Left ventricle myocardium inferior (tissue), 1 donor: ENCODE measurements around the gene PLA2G1B. TPM values are rescaled to one million over a fixed set of nuclear protein-coding genes. Genes with fewer than 3 reads are reported as not detected.

Experiments
- DNase-seq: peaks from one replicate; pipeline ENCODE4 v3.0.0-alpha.2; 2020
- H3K27ac ChIP-seq: fragments of 200-600 bp; replicated peaks from 2 replicates; pipeline ENCODE4 v1.8.0; 2021
- H3K27me3 ChIP-seq: fragments of 200-600 bp; 2 replicates; pipeline ENCODE4 v1.8.0; 2021; ENCODE audit warnings: low read depth
- H3K36me3 ChIP-seq: fragments of 200-600 bp; 2 replicates; pipeline ENCODE4 v1.8.0; 2021
- H3K4me1 ChIP-seq: fragments of 200-600 bp; 2 replicates; pipeline ENCODE4 v1.8.0; 2021
- H3K4me3 ChIP-seq: fragments of 200-600 bp; 2 replicates; pipeline ENCODE4 v1.8.0; 2021; ENCODE audit warnings: mild to moderate bottlenecking, moderate library complexity
- H3K9me3 ChIP-seq: fragments of 200-600 bp; replicated peaks from 2 replicates; pipeline ENCODE4 v1.8.0; 2021
- intact Hi-C: fragments of 100-400 bp; cut with micrococcal nuclease; formaldehyde crosslinking; loops from one replicate; pipeline ENCODE4 v1.11.0; 2022
- total RNA-seq: library from RNA; stranded (reverse); fragmentation: NEBNext Ultra II Directional; extraction: Animal tissue kit (Norgen Biotek cat#: 25700); gene quantifications from one replicate; pipeline ENCODE4 v1.2.1, GENCODE V29; 2021
- TF ChIP-seq, protein P1 (sequence below): fragments of 200-600 bp; IDR thresholded peaks from 2 replicates; pipeline ENCODE4 v1.8.0; 2021; ENCODE audit warnings: antibody characterized with exemption, mild to moderate bottlenecking, borderline replicate concordance
- donor health status: DM: no; HTN: yes; CAD: no; lungs with severe emphysema.

Gene PLA2G1B
- total RNA-seq, 1 donor from 2014 or later = not detected

DNA sequence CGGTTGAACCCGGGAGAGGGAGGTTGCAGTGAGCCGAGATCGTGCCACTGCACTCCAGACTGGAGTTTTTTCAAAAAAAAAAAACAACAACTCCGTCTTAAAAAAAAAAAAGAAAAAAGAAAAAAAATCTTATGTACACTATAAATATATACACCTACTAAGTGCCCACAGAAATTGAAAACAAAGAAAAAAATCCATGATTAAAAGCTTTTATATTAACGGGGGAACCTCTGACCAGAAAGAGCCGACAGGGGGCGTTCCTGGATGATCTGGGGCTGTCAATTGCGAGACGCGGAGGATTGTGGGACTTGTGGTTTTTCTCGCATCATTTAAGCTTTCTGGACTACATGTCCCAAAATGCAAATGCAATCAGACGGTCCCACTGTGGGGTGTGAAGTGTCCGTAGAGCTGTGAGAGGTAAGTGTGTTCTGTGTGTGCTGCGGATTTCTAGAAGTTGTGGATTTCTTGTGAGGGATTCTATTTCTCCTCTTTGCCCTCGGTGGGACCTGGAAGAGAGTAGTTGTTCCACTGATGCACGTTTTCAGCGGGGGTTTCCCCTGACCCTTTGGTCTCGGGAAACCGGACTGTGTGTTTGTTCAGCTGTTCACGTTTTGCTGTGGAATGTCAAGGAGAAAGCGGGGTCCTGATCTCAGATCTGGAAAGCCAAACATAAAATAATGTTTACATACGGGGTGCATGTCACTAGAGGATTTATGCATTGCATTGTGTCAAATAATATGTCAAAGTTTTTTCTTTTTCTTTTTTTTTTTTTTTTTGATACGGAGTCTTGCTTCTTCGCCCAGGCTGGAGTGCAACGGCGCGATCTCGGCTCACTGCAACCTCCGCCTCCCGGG is 25.4 kb downstream of the PLA2G1B start, which contains the start of gene SIRT4:
Gene SIRT4 (plus strand): TSS at position 360 of the 854 bp plus-strand sequence. CDS start 1,241 bp downstream, outside the sequence.
- Histone ChIP-seq H3K9me3 (no peaks in the 10 kb centered on the region), H3K4me1 (peaks cover 11% of the 10 kb centered on the region), H3K27me3 (no peaks in the 10 kb centered on the region), H3K27ac (peak within 1 kb of the TSS; percentile 88), H3K4me3 (peak within 1 kb of the TSS; percentile 75), H3K36me3 (no peaks in the 10 kb centered on the region)
- peak; percentile 88 for DNase-seq
- TF ChIP-seq, protein P1, sequence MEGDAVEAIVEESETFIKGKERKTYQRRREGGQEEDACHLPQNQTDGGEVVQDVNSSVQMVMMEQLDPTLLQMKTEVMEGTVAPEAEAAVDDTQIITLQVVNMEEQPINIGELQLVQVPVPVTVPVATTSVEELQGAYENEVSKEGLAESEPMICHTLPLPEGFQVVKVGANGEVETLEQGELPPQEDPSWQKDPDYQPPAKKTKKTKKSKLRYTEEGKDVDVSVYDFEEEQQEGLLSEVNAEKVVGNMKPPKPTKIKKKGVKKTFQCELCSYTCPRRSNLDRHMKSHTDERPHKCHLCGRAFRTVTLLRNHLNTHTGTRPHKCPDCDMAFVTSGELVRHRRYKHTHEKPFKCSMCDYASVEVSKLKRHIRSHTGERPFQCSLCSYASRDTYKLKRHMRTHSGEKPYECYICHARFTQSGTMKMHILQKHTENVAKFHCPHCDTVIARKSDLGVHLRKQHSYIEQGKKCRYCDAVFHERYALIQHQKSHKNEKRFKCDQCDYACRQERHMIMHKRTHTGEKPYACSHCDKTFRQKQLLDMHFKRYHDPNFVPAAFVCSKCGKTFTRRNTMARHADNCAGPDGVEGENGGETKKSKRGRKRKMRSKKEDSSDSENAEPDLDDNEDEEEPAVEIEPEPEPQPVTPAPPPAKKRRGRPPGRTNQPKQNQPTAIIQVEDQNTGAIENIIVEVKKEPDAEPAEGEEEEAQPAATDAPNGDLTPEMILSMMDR = peak; percentile 82
- intact Hi-C loops = no loop called here

DNA sequence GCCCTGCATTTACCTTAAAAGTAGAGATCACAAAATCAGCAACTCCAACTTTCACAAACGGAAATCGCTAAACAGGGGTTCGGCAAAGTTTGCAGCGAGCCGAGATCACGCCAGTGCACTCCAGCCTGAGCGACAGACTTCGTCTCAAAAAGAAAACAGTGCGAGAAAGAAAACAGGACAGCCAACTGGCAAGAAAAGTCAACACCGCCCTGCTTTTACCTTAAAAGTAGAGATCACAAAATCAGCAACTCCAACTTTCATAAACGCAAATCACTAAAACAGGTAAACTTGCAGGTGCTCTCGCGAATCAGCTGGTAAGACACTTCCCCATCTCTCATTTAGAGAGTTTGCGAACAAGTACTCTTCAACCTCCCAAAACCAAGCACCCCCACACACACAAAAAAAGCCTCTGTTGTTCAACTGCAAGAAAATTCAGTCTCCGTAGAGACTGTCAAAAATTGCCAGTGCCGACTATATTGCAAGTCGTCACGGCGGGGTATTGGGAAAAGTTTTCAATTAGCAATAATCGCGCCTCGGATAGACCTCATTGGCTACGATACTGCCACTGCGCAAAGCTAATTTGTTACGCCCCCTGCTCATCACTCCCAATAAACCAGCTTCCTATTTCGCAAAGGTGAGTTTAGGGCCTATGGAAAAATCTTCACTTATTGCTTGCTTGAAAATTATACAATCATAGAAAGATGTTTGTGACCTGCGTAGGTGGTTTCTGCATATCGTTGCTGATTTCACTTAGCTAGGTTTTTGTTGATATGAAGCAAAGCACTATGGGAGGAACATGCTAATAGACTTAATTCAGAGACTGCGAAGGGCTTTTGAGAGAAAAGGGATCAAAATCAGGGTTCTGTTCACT is 34.7 kb downstream of the PLA2G1B start, which contains the start of gene RNU4-1:
Gene RNU4-1 (minus strand): TSS at position 577 of the 871 bp plus-strand sequence.
- intact Hi-C loops = no loop called here
- DNase-seq = peak; percentile 45
- H3K36me3 ChIP-seq = no peaks in the 10 kb centered on the region
- peak within 1 kb of the TSS; percentile 97 for H3K27ac ChIP-seq
- peaks cover 22% of the 10 kb centered on the region for H3K4me1 ChIP-seq
- H3K27me3 ChIP-seq = no peaks in the 10 kb centered on the region
- H3K9me3 ChIP-seq = no peaks in the 10 kb centered on the region
- H3K4me3 ChIP-seq = peak within 1 kb of the TSS; percentile 72
- TF ChIP-seq, protein P1 = no peak

DNA sequence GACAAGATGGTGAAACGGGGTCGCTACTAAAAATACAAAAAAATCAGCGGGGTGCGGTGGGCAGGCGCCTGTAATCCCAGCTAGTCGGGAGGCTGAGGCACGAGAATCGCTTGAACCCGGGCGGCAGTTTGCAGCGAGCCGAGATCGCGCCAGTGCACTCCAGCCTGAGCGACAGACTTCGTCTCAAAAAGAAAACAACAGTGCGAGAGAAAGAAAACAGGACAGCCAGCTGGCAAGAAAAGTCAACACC is 35.2 kb downstream of the PLA2G1B start:
- no peaks in the 10 kb centered on the region for H3K27me3 ChIP-seq
- TF ChIP-seq, protein P1 = no peak
- peak overlapping the region; percentile 72 for H3K4me3 ChIP-seq
- peak overlapping the region; percentile 97 for H3K27ac ChIP-seq
- no peaks in the 10 kb centered on the region for H3K36me3 ChIP-seq
- H3K9me3 ChIP-seq = no peaks in the 10 kb centered on the region
- peaks cover 22% of the 10 kb centered on the region for H3K4me1 ChIP-seq
- intact Hi-C loops = no loop called here
- no peak for DNase-seq

DNA sequence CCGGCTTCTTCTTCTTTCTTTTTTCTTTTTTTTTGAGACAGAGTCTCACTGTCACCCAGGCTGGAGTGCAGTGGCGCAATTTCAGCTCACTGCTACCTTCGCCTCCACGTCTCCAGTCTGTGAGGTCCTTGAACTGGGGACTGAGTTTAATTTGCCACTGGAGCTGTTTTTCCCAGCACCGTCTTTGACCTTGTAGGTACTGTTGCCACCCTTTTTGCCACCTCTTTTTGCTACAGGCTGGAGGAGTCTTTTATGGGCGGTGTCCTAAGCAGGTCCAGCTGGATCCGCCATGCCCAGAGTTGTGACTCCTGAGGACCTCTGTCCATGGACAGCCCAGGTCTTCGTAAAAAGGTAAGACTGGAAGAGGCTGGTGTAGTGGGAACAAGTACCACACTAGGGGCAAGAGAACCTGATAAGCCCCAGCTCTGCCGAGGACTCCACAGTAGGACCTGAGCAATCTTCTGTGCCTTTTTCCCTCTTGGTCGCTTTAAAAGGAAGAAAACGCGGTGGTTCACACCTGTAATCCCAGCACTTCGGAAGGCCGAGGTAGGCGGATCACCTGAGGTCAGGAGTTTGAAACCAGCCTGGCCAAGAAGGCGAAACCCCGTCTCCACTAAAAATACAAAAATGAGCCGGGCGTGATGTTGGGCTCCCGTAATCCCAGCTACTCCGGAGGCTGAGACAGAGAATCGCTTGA is 36.8 kb downstream of the PLA2G1B start:
- DNase-seq = no peak
- H3K36me3 ChIP-seq = no peaks in the 10 kb centered on the region
- intact Hi-C loops = no loop called here
- no peaks in the 10 kb centered on the region for H3K27me3 ChIP-seq
- peak overlapping the region; percentile 97 for H3K27ac ChIP-seq
- H3K4me3 ChIP-seq = peak overlapping the region; percentile 72
- H3K4me1 ChIP-seq = peaks cover 22% of the 10 kb centered on the region
- TF ChIP-seq, protein P1 = no peak
- H3K9me3 ChIP-seq = no peaks in the 10 kb centered on the region

DNA sequence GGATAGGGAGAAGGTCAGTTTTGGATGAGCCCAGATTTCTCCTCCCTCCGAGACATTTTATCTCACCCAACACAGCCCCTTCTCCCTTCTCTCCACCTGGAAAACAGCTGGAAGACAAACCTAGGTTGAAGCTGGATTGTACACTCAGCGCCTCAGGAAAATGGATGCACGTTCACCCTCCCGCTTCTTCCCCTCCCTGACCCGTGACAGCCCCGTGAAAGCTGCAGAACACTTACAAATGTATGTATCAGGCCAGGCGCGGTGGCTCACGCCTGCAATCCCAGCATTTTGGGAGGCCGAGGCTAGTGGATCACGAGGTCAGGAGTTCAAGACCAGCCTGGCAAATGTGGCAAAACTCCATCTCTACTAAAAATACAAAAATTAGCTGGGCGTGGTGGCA is 40.1 kb downstream of the PLA2G1B start:
- DNase-seq = no peak
- Histone ChIP-seq H3K4me3 (no peak overlapping the region), H3K27ac (no peak overlapping the region), H3K27me3 (no peaks in the 10 kb centered on the region), H3K4me1 (peaks cover 13% of the 10 kb centered on the region), H3K36me3 (no peaks in the 10 kb centered on the region), H3K9me3 (no peaks in the 10 kb centered on the region)
- TF ChIP-seq, protein P1 = no peak
- intact Hi-C loops = no loop called here
